ENCODE results near the gene SPON1.
"Not testable (repeated sequence)": the region's sequence is repeated elsewhere in the genome, so short reads cannot be mapped to it uniquely, and the experiment has no call there.

SPON1 gene

GRCh38 chr11:14252501-14252900 lies 290.0 kb downstream of the SPON1 start:
- DNase-seq, result not testable (repeated sequence)

- no peak for DNase-seq
Measured at GRCh38 chr11:14253421-14253820, 290.9 kb downstream of the SPON1 start.

GRCh38 chr11:14253840-14254239 lies 291.3 kb downstream of the SPON1 start:
- DNase-seq, result no peak

GRCh38 chr11:14254533-14255237 lies 292.2 kb downstream of the SPON1 start:
- no peak for DNase-seq

- DNase-seq, result no peak
Measured at GRCh38 chr11:14255238-14255534, 292.7 kb downstream of the SPON1 start.

- DNase-seq, result no peak
Measured at GRCh38 chr11:14258221-14258935, 295.9 kb downstream of the SPON1 start.

GRCh38 chr11:14259186-14259784 lies 296.8 kb downstream of the SPON1 start:
- DNase-seq, result no peak

- DNase-seq, result no peak
Measured at GRCh38 chr11:14259878-14260277, 297.4 kb downstream of the SPON1 start.

- no peak for DNase-seq
Measured at GRCh38 chr11:14261066-14261465, 298.5 kb downstream of the SPON1 start.

- no peak for DNase-seq
Measured at GRCh38 chr11:14262271-14262846, 299.8 kb downstream of the SPON1 start.

GRCh38 chr11:14264966-14265365 lies 302.4 kb downstream of the SPON1 start:
- no peak for DNase-seq

- no peak for DNase-seq
Measured at GRCh38 chr11:14266622-14267021, 304.1 kb downstream of the SPON1 start.

GRCh38 chr11:14267861-14268635 lies 305.5 kb downstream of the SPON1 start:
- no peak for DNase-seq

GRCh38 chr11:14269692-14270573 lies 307.4 kb downstream of the SPON1 start:
- no peak for DNase-seq

- no peak for DNase-seq
Measured at GRCh38 chr11:14270690-14271542, 308.4 kb downstream of the SPON1 start.

GRCh38 chr11:14273895-14274294 lies 311.4 kb downstream of the SPON1 start:
- no peak for DNase-seq

GRCh38 chr11:14275076-14275475 lies 312.6 kb downstream of the SPON1 start:
- no peak for DNase-seq

GRCh38 chr11:14278869-14279268 lies 316.3 kb downstream of the SPON1 start:
- DNase-seq, result not testable (repeated sequence)

- no peak for DNase-seq
Measured at GRCh38 chr11:14288189-14288935, 325.8 kb downstream of the SPON1 start.

GRCh38 chr11:14290422-14290821 lies 327.9 kb downstream of the SPON1 start:
- DNase-seq, result no peak
